Inflammatory macrophage treated with lipopolysaccharide for 1 hour (primary cell): Measurements from ENCODE around the gene CNPPD1.

Experiments used
- DNase-seq, 2 donors: peaks; one replicate each; pipeline ENCODE4 v3.0.0-alpha.2; 2020 to 2022

Gene CNPPD1

GRCh38 chr2:219158025-219158424, 18.7 kb downstream of the CNPPD1 start:
- DNase-seq = no peak

GRCh38 chr2:219157396-219157795, 19.3 kb downstream of the CNPPD1 start:
- no peak for DNase-seq

- DNase-seq = peak; percentile 59 to 96
Measured at GRCh38 chr2:219155054-219155644, 21.6 kb downstream of the CNPPD1 start.

- no peak for DNase-seq
Measured at GRCh38 chr2:219149667-219150066, 27.1 kb downstream of the CNPPD1 start.

- DNase-seq = no peak
Measured at GRCh38 chr2:219142329-219142728, 34.4 kb downstream of the CNPPD1 start.

GRCh38 chr2:219140722-219141121, 36.0 kb downstream of the CNPPD1 start:
- DNase-seq = no peak

- DNase-seq = no peak
Measured at GRCh38 chr2:219133976-219134375, 42.7 kb downstream of the CNPPD1 start.

GRCh38 chr2:219131744-219132143, 45.0 kb downstream of the CNPPD1 start:
- DNase-seq = no peak

- no peak for DNase-seq
Measured at GRCh38 chr2:219131327-219131726, 45.4 kb downstream of the CNPPD1 start.

- no peak for DNase-seq
Measured at GRCh38 chr2:219129589-219129988, 47.1 kb downstream of the CNPPD1 start.

- DNase-seq = no peak
Measured at GRCh38 chr2:219128396-219128795, 48.3 kb downstream of the CNPPD1 start.

- DNase-seq = no peak
Measured at GRCh38 chr2:219127037-219127635, 49.6 kb downstream of the CNPPD1 start.

- DNase-seq = no peak
Measured at GRCh38 chr2:219126555-219126954, 50.2 kb downstream of the CNPPD1 start.

- DNase-seq = no peak
Measured at GRCh38 chr2:219125886-219126270, 50.8 kb downstream of the CNPPD1 start.

GRCh38 chr2:219125225-219125885, 51.4 kb downstream of the CNPPD1 start:
- peak; percentile 36 to 78 for DNase-seq

- DNase-seq = no peak
Measured at GRCh38 chr2:219124381-219125110, 52.2 kb downstream of the CNPPD1 start.

- DNase-seq = no peak
Measured at GRCh38 chr2:219123356-219124135, 53.2 kb downstream of the CNPPD1 start.

GRCh38 chr2:219122202-219122980, 54.3 kb downstream of the CNPPD1 start:
- DNase-seq = no peak
